Muscle of arm (tissue), 12 donors: Measurements from ENCODE around the gene STAB2. TPM values are rescaled to one million over a fixed set of nuclear protein-coding genes. Genes with fewer than 3 reads are reported as not detected.

ENCODE experiments used
- DNase-seq: peaks from one replicate; pipeline ENCODE4 v3.0.0-alpha.2; 2013
- polyA plus RNA-seq, 12 donors: library from polyadenylated mRNA; unstranded; fragments of 120-200 nt; gene quantifications; one replicate each; pipeline ENCODE4 v1.2.1, GENCODE V29; 2013; ENCODE audit not compliant: insufficient read length in 12 of 12

Gene STAB2
- polyA plus RNA-seq, 12 donors = 1.1 to 23.7 (median 2.7) TPM; not detected in 2

DNA sequence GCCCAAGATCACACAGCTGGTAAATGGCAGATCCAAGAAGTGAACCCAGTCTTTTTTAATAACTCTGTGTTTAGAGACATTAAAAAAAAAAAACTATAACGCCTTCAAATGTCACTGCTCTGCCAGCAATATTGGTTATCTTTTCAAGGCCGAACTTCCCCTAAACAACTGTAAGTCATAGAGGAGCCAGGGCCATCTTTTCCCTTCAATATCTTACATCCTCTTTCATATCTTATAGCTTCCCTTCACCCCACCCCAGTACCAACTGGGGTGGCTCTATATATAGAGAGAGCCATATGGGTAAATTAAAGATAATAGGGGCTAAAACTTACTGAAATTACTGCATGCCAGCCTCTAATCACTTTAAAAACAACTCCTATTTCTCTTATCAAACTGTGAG lies 100.2 kb downstream of the STAB2 start:
- DNase-seq = no peak

DNA sequence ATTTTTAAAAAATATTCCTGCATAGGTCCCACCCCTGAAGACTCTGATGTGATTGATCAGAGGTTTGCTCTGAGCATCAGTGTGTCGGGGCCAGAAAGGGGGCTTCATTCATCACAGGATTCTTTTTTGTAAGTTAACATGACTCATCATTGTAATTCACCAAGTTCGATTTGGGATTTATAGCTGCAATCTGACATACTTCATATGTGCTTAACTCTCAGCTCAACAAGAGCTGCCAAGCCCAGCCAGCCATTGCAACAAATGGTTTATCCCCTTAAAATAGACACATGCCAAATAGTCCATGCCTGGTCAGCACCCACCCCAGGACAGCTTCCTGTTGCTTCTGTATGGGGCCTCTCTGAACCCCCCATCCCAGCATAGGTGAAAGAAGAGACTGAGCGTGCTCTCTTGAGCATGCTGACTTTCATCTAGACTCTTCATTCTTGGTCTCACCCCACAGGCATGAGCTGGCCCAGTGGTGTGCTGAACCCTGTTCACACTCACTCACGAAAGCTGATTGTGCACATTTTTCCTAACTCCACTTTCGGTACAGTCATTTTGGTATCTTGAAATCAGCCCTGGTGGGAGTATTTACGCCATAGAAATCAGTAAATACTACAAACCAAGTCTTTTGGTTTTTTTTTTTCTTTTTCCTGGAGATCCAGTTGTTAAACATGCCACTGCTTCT lies 101.4 kb downstream of the STAB2 start:
- DNase-seq = no peak

DNA sequence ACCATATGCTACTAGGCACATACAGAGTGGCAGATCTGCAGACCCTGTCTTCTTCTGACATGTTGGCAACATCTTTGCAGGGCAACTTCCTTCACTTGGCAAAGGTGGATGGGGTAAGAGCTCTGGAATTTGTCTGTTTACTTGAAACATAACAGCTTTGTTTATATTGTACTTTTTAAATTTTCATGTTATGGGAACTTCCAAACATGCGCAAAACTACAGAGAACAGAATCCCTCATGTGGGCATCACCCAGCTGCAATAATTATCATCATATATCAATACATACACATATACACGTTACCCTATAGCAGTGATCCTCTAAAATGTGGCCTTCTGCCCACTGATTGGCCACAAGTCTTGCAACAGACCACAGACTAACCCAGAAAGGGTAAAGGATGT lies 103.4 kb downstream of the STAB2 start:
- no peak for DNase-seq

DNA sequence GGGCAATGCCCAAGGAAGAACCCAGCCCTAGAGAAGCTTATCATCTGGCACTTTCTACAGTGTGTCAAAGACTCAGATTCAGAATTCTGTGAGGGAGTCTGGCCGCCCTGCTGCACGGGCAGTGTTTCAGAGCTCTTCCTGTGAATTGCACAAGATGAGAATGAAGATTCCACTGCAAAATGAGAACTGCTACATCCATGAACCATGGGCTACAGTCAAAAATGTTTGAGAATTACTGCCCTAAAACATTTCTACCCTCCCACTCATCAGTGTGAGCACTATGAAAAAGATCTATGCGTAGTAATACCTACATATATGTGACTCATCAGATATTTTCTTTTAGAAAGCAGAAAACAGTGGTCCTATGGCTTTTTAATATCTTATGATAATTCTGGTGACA lies 104.0 kb downstream of the STAB2 start:
- no peak for DNase-seq

DNA sequence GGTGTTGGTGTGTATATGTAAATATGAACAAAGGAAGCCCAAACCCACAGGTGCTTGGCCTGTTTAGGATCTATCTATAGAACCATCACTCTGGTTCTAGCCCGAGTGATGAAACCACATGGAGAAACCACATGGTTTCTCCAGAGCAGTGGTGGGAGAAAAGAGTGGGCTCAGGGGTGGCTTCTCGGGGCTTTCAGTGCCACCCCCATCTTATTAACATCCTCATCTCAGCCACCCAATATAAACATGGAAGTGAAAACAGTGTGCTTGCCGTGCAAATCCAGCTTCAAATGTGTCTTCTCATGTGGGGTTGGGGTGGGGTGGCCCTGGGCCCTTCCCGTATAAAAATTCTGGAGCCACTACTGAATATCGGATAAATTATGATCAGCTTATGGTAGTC lies 109.0 kb downstream of the STAB2 start:
- DNase-seq = no peak

DNA sequence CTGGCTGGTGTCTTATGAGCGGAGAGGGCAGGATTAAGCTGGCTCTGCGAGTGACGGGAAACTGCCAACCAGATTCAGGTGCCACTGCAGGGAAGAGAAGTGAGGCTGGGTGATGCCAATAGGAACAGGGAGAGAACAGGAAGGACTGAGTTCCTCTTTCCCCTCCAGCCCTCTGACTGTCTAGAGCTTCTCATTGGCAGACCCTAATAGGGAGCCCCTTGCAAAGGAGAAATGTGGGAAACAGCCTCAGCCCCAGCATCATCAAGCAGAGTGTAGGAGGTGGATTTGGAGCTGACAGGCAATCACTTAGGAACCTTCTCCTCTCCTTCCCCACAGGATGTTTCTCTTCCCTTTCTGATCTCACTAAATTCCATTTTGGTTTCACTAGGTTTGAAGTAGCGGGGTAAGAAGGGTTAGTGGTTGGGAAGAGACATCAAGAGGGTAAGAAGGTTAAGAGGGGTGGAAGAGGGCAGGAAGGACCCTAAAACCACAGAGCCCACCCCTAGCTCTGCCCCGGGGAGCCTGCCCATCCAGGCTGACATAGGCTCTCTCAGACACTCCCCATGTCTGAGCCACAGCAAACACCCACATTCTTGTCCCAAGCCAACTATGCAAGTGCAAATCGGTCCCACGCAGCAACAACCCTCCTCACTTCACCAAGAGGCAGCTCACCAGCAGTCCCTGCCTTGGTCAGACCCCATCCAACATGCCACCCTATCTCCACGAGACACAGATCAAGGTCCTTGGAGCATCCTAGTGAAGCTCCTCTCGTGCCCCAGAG lies 111.1 kb downstream of the STAB2 start:
- no peak for DNase-seq

DNA sequence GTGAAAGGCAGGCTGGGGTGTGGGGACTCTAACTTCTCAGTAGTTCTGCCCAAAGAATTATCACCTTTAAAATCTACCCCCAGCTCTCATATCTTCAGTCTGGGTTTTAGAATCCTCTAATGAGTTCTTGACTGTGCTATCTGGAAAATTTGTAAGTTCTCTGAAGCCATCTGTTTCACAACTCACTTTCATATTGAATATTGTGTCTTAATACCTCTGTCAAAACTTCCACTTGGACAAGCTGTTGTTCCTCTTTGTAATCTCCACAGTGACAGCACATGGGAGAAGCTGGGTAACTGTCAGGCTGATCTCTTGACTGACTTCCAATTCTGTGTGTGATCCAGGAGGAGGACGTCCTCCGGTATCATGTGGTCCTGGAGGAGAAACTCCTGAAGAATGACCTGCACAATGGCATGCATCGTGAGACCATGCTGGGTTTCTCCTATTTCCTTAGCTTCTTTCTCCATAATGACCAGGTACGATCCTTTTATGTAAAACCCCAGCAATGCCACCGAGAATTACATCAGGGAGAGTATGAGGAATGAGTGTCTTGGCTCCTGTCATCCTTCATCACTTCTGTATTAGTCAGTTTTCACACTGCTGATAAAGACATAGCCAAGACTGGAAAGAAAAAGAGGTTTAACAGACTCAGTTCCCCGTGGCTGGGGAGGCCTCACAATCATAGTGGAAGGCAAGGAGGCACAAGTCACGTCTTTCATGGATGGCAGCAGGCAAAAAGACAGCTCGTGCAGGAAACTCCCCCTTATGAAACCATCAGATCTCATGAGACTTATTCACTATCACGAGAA lies 111.9 kb downstream of the STAB2 start:
- no peak for DNase-seq

DNA sequence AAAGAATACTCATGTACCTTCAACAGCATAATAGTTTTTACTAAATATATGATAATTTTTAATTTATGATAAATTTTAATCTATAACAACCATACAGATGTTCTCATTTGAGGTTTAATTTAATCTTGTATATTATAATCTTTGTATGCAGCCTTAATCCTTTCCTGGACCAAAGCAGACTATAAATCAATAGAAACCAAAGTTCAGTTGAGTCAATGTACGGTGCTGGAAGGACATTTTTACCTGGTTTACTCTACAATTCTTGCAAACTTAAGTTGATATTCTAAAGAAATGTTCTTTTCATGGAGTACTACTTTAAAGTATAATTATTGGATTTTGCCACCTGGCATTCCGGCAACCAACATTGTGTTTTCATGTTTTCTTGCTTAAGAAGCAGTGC lies 118.0 kb downstream of the STAB2 start:
- DNase-seq = no peak

DNA sequence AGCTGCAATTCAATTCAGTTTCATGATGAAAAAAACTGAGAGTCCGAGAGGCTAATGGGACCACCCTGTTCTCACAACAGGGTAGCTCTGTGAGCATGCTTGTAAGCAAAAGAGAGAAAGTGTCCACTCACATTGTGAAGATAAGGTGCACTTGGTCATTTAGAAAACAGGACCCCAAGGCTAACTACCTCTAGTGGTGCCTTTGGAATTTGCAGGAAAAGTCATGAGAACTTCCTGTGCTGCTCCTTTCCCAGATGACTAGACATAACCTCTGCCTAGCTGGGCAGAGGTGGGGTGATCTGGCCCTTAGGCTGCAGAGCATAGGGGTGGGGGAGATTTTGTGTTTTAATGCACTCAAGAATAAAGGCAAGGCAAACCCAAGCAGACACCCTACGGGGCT lies 118.9 kb downstream of the STAB2 start:
- DNase-seq = no peak

DNA sequence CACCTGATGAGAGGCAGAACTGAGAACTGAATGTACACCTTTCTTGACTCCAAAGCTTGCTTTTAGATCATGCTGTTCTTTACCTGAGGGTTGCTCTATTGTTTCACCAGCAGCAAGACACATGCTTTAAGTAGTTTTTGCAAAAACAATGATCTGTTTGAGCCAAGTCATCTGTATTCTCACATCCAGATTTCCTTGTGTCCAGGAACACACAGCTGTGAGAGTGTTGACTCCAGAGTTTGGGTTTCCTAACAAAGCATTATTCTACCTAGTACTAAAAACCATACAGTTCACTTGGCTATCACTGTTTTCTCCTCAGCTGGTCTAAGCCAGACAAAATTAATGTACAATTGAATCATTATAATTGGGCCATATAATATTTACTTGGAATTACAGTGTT lies 120.4 kb downstream of the STAB2 start:
- peak; percentile 18 for DNase-seq

DNA sequence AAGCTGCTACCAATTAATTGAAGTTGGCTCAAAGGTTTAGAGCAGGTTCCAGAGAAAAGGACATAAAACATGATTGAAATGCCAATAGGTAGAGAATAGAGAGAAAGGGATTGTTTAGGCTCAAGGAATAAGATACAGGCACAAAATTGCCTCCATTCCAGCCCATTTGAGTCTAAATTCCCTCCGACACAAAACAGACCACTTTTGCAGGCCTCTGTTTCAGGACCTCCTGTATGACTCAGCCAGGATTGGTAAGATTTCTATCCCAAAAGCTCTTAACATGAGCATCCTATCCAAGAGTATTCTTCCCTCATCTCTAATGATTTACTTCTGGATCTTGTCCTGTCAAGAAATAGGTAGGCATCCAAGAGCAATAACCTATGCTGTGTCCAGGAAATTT lies 123.5 kb downstream of the STAB2 start:
- no peak for DNase-seq

DNA sequence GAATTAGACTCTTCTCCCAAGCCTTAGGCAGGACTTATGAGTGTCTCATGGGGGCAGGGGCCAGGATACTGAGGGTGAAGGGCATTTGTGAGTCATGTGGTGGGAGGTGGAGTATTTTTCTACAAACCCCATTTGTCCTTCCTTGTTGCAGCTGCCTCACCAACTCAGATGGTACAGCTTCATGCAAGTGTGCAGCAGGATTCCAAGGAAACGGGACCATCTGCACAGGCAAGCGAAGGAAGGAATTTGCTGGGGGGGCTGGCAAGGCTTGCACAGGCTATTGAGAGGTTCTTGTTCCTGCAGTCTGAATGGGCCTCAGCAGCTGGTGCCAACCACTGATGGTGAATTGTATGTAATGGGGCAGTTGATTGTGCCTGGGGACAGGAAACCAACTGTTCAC lies 125.1 kb downstream of the STAB2 start:
- DNase-seq = peak; percentile 7

DNA sequence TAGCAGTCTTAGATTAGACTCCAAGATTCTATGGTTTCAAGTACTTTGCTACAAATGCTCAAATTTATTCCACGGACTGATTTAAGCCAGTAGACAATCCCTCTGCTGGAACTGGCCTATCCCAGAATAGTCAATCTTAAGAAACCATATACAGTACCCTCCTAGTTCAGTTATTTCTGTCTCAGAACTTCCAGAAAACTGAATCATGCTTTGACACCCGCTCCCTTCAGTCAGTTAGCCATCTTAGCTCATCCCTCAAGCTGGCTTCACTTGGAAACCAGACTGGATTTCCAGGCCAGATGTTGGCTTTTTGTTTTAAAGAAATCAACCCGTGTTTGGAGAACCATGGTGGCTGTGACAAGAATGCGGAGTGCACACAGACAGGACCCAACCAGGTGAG lies 128.4 kb downstream of the STAB2 start:
- no peak for DNase-seq

DNA sequence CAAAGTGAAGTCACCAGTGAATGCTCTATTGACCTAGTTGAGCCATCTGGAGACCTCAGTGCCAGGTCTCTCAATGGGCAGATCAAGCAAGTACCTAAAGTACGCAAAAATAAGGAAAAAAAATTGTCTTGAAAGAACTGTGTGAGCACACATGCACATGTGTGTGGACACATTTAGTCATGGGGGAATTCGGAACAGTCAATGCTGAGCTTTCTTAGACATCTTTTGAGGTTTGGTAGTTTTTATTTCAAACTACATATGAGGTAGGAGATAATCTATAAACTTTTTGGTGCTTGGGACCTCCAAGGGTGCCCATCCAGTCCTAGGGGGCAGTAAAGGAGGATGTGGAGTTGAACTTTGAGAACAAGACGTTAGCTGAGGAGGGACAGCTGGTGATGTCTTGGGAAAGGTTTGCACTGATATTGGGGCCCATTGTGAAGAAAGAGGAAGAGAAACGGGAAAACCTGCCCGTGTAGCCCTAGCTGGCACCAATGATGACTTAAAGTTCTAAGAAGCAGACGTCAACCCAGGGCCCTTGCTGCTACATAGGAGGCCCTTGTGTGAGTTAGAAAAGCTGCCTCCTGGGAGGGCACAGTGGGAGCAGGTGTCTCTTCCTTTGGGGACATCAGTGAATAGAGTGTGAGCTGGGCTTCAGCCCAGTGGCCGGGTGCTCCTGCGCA lies 129.6 kb downstream of the STAB2 start:
- DNase-seq = no peak

DNA sequence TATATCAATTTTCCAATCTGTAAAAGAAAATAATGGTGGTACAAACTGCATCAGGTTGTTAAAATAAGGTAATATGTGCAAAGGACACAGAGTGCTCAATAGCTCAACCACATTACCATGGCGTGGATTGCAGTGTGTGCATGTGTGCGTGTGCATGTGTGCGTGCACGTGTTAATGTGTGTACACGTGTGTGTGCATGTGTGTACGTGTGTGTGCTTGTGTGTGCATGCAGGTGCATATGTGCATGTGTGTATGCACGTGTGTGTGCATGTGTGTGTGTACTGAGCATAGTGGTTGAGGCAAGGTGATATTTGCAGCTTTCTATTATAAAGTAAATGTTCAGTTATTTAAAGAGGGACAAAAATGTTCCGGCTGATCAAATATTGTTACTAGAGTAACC lies 138.3 kb downstream of the STAB2 start:
- DNase-seq = no peak

DNA sequence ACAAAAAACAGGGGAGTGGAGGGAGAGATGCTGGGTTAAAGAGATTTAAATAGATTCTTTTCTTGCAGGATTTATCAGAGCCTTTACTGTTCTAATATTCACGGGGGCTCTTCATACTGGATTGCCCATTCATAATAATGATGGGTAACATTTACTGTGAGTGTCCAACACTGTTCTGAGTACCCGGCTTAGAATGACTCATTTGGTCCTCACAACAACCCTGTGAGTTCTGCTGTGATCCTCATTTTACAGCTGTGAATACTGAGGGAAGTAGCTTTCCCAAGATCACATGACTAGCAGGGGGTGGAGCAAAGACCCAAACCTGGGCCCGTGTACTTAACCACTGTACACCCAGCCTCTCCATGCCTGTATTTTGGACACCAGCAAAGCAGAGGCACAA lies 140.6 kb downstream of the STAB2 start:
- DNase-seq = no peak

DNA sequence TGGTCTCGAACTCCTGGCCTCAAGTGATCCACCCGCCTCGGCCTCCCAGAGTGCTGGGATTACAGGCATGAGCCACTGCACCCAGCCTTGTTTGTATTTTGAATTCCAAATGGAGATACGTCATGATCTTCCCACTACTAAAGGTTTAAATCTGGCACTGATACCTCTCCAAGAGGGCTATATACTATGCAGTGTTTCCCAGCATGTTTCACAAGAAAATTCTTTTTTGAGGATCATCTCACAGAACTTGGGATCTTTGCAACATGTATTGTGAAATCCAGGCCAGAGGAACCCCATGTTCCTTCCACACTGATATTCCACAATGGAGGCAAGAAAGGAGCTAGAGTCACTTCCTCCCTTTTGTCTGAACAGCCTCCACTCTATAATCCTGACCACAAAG lies 141.2 kb downstream of the STAB2 start:
- DNase-seq = no peak

DNA sequence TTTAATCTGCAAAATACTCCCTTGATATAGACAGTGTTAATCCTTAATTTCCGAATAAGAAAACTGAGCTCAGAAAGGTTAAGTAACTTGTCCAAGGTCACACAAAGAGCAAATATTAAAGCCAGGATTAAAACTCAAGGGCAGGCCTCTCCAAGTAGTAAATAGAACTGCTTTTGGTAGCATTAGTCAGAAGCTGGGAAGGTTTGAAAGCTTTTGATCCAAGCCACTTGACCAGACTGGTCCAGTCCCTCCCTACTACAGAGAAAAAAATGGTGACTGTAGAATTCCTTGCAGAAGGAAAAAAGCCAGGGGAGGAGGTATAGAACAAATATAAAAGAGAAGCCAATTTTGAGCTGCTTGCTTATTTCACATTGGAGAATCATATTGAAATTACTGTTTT lies 142.4 kb downstream of the STAB2 start:
- no peak for DNase-seq

DNA sequence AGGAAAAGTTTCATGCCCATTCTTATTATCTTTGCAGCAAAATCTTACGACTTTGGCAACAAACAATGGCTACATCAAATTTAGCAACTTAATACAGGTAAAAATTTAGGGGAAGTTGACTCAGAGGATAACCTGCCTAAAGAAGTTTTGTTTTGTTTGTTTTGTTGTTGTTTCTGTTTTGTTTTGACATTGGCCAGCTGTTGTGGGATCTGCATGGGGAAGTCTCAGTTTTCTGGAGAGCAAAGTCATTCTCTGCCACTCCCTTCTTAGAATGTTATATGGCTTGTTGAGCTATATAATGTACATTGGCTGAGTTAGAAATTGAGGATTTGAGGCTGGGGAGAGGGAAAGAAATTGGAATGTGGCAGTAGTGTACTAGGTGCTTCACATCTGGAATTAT lies 144.5 kb downstream of the STAB2 start:
- no peak for DNase-seq

DNA sequence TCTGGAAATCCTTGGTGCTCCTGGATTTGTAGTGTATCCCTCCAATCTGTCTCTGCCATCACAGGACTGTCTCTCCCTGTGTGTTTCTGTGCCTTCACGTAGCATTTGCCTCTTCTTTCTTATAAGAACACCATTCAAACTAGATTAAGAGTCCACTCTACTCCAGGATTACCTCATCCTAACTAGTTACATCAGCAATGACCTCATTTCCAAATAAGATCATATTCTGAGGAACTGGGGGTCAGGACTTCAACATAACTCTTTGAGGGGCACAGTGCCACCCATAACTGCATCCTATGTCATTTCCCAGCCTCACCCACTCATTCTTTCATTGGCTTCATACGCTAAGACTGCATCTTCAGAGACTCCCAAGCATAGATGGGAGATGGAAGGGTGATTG lies 147.8 kb downstream of the STAB2 start:
- DNase-seq = no peak

DNA sequence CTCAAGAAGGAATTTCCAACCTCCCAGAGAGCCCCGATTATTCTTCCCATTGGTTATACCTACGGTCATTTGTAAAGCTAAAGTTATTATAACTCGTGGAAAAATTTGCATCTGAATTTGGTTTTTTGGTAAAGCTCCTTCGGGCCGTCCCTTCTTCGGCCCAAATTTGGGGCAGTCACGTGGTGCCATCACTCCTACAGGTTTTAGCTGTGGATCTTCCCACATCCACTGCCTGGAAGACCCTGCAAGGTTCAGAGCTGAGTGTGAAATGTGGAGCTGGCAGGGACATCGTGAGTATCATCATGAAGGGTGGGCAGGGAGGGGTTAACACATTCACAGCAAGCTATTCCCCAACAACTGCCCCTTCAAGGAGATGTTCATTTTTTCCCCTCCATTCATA lies 148.2 kb downstream of the STAB2 start:
- DNase-seq = no peak

DNA sequence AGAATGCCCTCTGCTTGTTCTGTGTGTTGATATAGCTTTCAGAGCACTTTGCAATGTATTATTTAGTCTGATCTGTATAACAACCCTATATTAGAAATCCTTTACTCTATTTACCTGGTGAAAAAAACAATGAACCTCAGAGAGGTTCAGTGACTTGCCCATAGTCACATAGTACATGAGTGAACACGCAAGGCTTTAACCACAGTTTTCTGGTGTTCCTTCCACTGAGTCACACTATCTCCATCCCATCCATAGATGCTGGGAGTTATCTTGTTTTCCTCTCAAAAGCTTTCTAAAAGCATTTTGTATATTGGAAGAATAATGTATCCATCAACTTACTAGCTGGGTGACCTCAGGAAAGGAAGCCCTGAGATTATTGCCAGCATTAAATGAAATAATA lies 149.5 kb downstream of the STAB2 start:
- DNase-seq = no peak
